ENCODE data around the gene RIMBP3C.

The RIMBP3C gene

DNA sequence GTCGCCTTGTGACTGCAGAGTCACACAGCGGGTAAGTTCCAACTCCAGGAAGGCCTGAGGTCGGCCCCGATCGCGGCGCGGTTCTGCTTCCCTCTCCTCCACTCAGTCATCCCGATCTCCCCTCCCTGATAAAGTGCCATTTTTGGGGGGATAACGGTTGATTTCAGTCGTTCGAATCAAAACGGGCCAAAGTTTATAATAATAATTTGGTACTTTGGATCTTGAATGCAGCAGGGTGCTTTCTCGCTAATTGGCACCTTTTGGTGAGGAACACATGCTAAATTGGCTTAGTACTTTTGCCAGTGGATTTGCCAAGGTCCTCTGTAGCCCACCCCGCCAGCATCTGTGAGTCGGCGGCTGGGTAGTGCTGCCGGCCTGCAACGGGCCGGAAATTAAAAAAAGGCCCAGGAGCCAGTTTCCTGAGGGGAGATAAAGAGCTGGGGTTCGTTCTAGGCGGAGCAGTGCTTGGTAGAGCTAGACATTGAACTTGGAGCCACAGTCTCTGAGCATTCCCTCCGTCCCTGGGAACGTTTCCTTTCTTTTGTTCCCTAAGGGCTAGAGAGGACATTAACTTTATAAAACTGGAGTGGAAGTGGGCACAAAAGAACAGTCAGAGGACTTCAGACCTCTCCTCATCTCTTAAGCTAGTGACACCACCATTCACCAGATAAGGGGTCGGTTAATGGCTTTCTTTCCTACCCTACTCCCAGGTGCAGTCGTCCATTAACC, 17.2 kb upstream of the RIMBP3C start:
- no peak for TF ChIP-seq EZH2phosphoT487 (IDR thresholded peaks at IDR 0.05; ENCODE audit: borderline replicate concordance, low read length)
- TF ChIP-seq, protein P1, sequence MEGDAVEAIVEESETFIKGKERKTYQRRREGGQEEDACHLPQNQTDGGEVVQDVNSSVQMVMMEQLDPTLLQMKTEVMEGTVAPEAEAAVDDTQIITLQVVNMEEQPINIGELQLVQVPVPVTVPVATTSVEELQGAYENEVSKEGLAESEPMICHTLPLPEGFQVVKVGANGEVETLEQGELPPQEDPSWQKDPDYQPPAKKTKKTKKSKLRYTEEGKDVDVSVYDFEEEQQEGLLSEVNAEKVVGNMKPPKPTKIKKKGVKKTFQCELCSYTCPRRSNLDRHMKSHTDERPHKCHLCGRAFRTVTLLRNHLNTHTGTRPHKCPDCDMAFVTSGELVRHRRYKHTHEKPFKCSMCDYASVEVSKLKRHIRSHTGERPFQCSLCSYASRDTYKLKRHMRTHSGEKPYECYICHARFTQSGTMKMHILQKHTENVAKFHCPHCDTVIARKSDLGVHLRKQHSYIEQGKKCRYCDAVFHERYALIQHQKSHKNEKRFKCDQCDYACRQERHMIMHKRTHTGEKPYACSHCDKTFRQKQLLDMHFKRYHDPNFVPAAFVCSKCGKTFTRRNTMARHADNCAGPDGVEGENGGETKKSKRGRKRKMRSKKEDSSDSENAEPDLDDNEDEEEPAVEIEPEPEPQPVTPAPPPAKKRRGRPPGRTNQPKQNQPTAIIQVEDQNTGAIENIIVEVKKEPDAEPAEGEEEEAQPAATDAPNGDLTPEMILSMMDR (IDR thresholded peaks at IDR 0.05; ENCODE audit: low read depth, low read length, poor library complexity, severe bottlenecking), result no peak
- H3K27ac ChIP-seq (ENCODE audit: low read depth, low read length), result peak overlapping the region; percentile 63
- peaks cover 45% of the 10 kb centered on the region for H4K20me1 ChIP-seq (ENCODE audit: control insufficient read depth, insufficient read depth, low read depth, low read length)
- peaks cover 63% of the 10 kb centered on the region for H3K79me2 ChIP-seq (ENCODE audit: control insufficient read depth, low read length)
- peaks cover 50% of the 10 kb centered on the region for H3K36me3 ChIP-seq (ENCODE audit: control insufficient read depth, low read length)
- peak overlapping the region; percentile 67 for H3K4me2 ChIP-seq (ENCODE audit: low read length)
- H3K27me3 ChIP-seq (ENCODE audit: control insufficient read depth, low read length), result no peaks in the 10 kb centered on the region
- no peaks in the 10 kb centered on the region for H3K9me2 ChIP-seq (replicated peaks; ENCODE audit: control insufficient read depth, low read length)
- peaks cover 42% of the 10 kb centered on the region for H3K4me1 ChIP-seq (ENCODE audit: control insufficient read depth, low read length)
- no peaks in the 10 kb centered on the region for H3K9me3 ChIP-seq (ENCODE audit: control insufficient read depth, insufficient read depth, low read length)
- H3K4me3 ChIP-seq (ENCODE audit: low read length), result peak overlapping the region; percentile 95
- H3F3A ChIP-seq (ENCODE audit: control insufficient read depth, insufficient read depth), result peaks cover 4% of the 10 kb centered on the region; the same call in 1 of the 2 replicates

DNA sequence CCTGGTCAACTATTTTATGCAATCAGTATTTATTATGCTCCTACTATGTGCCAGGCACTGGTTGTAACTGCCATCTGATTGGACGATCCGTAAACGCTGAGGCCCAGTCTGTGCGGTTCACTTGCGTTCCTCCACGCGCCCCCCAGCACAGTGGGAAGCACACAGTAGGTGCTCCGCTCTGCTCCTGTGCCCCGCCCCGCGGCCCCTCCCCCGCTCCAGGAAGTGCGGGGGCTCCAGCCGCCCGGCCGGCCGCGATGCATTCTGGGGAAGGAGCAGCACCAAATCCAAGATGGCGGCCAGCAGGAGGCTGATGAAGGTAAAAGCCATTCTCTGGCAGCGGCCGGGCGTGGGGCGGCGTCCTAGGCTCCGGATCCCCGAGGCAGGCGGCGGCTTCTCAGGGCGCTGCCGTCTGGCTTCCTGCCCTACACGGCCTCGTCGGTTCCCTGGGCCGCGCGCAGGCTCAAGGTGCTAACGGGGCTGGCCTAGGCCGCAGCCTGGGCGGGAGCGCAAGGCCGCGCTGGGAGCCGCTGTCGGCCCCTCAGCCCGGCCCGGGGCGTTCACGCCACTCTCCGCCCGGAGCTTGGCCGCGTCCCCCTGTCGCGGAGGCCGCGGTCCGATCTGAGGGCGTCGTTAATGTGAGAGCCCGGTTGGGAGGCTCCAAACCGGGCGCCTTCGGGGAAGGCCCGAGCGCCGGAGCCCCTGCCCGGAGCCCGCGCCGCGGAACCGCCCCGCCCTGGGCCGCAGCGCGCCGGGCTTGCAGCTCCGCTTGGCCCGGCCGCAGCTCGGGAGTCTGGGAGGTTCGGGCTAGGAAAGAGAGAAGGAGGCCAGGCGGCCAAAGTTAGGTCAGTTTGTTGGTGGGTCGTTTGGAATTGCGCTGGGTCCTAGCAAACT, 16.4 kb upstream of the RIMBP3C start, which contains the start of gene UBE2L3:
UBE2L3 (plus strand) TSS at position 259 of the 891 bp plus-strand sequence; CDS start at position 290, 31 bp downstream.
- TF ChIP-seq, protein P1 (IDR thresholded peaks at IDR 0.05; ENCODE audit: low read depth, low read length, poor library complexity, severe bottlenecking), result no peak
- TF ChIP-seq EZH2phosphoT487 (IDR thresholded peaks at IDR 0.05; ENCODE audit: borderline replicate concordance, low read length), result no peak
- Histone ChIP-seq H3K27me3 (ENCODE audit: control insufficient read depth, low read length) (no peaks in the 10 kb centered on the region), H3K9me3 (ENCODE audit: control insufficient read depth, insufficient read depth, low read length) (no peaks in the 10 kb centered on the region)

DNA sequence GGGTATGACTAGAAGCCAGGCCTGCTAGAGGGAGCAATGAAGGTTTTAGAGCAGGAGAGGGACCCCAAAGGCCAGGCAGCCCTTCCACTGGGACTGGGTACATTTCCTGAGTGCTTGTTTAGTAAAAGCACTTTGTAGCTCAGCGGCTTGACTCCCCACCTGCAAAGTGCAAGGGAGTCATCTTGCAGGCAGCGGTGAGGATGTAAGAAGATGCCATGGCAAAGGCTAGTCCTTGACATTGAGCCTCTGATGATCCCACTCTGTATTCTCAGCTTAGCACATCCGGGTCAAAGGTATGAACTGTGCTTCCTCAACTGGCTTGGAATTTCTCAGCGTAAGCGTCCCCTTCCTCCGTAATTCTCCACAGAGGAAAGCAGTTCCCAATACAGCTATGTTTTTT, 13.2 kb upstream of the RIMBP3C start:
- peaks cover 22% of the 10 kb centered on the region for H3K79me2 ChIP-seq (ENCODE audit: control insufficient read depth, low read length)

More for the DNA sequence above, 16.4 kb upstream of the RIMBP3C start, which contains the start of gene UBE2L3:
- Histone ChIP-seq H3K4me2 (ENCODE audit: low read length) (peak within 1 kb of the TSS; percentile 67), H4K20me1 (ENCODE audit: control insufficient read depth, insufficient read depth, low read depth, low read length) (peaks cover 37% of the 10 kb centered on the region), H3K9me2 (replicated peaks; ENCODE audit: control insufficient read depth, low read length) (no peaks in the 10 kb centered on the region), H3K4me3 (ENCODE audit: low read length) (peak within 1 kb of the TSS; percentile 95), H3F3A (ENCODE audit: control insufficient read depth, insufficient read depth) (peaks cover 4% of the 10 kb centered on the region; the same call in 1 of the 2 replicates), H3K36me3 (ENCODE audit: control insufficient read depth, low read length) (peaks cover 41% of the 10 kb centered on the region), H3K4me1 (ENCODE audit: control insufficient read depth, low read length) (peaks cover 38% of the 10 kb centered on the region), H3K79me2 (ENCODE audit: control insufficient read depth, low read length) (peaks cover 55% of the 10 kb centered on the region), H3K27ac (ENCODE audit: low read depth, low read length) (peak within 1 kb of the TSS; percentile 63)

More for the DNA sequence above, 13.2 kb upstream of the RIMBP3C start:
- H3K4me3 ChIP-seq (ENCODE audit: low read length), result no peak overlapping the region
- H3K36me3 ChIP-seq (ENCODE audit: control insufficient read depth, low read length), result peaks cover 11% of the 10 kb centered on the region
- peaks cover 12% of the 10 kb centered on the region for H3K4me1 ChIP-seq (ENCODE audit: control insufficient read depth, low read length)
- H3K4me2 ChIP-seq (ENCODE audit: low read length), result no peak overlapping the region
- no peaks in the 10 kb centered on the region for H3K9me3 ChIP-seq (ENCODE audit: control insufficient read depth, insufficient read depth, low read length)
- no peaks in the 10 kb centered on the region for H3F3A ChIP-seq (ENCODE audit: control insufficient read depth, insufficient read depth)
- H3K27me3 ChIP-seq (ENCODE audit: control insufficient read depth, low read length), result no peaks in the 10 kb centered on the region
- no peak overlapping the region for H3K27ac ChIP-seq (ENCODE audit: low read depth, low read length)
- no peaks in the 10 kb centered on the region for H3K9me2 ChIP-seq (replicated peaks; ENCODE audit: control insufficient read depth, low read length)
- TF ChIP-seq, protein P1 (IDR thresholded peaks at IDR 0.05; ENCODE audit: low read depth, low read length, poor library complexity, severe bottlenecking), result no peak
- TF ChIP-seq EZH2phosphoT487 (IDR thresholded peaks at IDR 0.05; ENCODE audit: borderline replicate concordance, low read length), result no peak
- H4K20me1 ChIP-seq (ENCODE audit: control insufficient read depth, insufficient read depth, low read depth, low read length), result peaks cover 5% of the 10 kb centered on the region; the same call in 1 of the 2 replicates
